HCT116 (cell line): ENCODE data around the gene SARM1.

Source experiments
- CEBPB ChIP-seq: IDR thresholded peaks from 2 replicates; pipeline ENCODE4 v1.6.1; 2012; ENCODE audit warnings: low read depth
- EZH2 ChIP-seq: fragments of 200-600 bp; sonication (generic); IDR thresholded peaks from 2 replicates; pipeline ENCODE4 v1.6.1; 2017; ENCODE audit warnings: antibody characterized with exemption, mixed run types
- EZH2phosphoT487 ChIP-seq: fragments of 200-600 bp; IDR thresholded peaks from 2 replicates; pipeline ENCODE4 v1.6.1; 2018; ENCODE audit warnings: antibody characterized with exemption, borderline replicate concordance
- JUND ChIP-seq: IDR thresholded peaks from 2 replicates; pipeline ENCODE4 v1.6.1; 2012
- RAD21 ChIP-seq: IDR thresholded peaks from 2 replicates; pipeline ENCODE4 v1.6.1; 2012; ENCODE audit warnings: low read depth, mild to moderate bottlenecking
- SIN3A ChIP-seq: IDR thresholded peaks from 2 replicates; pipeline ENCODE4 v1.6.1; 2012; ENCODE audit warnings: low read depth
- SP1 ChIP-seq: IDR thresholded peaks from 2 replicates; pipeline ENCODE4 v1.6.1; 2012; ENCODE audit warnings: low read depth
- SRF ChIP-seq: IDR thresholded peaks from 2 replicates; pipeline ENCODE4 v1.6.1; 2012; ENCODE audit warnings: low read depth
- YY1 ChIP-seq: IDR thresholded peaks from 2 replicates; pipeline ENCODE4 v1.6.1; 2011; ENCODE audit warnings: low read length, low read depth, moderate library complexity, mild to moderate bottlenecking; ENCODE audit not compliant: insufficient replicate concordance; ENCODE audit errors: extremely low read depth
- TF ChIP-seq, protein P1 (sequence below), 3 experiments: fragments of 200-600 bp in 1 of 3; sonication (generic) in 1 of 3; IDR thresholded peaks in 2 of 3; conservative IDR thresholded peaks in 1 of 3; 2 replicates each; pipeline ENCODE4 v1.5.1; 2012 to 2017; ENCODE audit warnings: low read depth in 2 of 3, low read length in 2 of 3, antibody characterized with exemption in 1 of 3, borderline replicate concordance in 1 of 3, control low read depth in 1 of 3, mild to moderate bottlenecking in 1 of 3, mixed read lengths in 1 of 3, mixed run types in 1 of 3, moderate library complexity in 1 of 3; ENCODE audit not compliant: insufficient read depth in 1 of 3
- TF ChIP-seq, protein P2 (sequence below): IDR thresholded peaks from 2 replicates; pipeline ENCODE4 v1.6.1; 2012
- TF ChIP-seq, protein P3 (sequence below): IDR thresholded peaks from 2 replicates; pipeline ENCODE4 v1.6.1; 2012; ENCODE audit warnings: low read depth

DNA sequence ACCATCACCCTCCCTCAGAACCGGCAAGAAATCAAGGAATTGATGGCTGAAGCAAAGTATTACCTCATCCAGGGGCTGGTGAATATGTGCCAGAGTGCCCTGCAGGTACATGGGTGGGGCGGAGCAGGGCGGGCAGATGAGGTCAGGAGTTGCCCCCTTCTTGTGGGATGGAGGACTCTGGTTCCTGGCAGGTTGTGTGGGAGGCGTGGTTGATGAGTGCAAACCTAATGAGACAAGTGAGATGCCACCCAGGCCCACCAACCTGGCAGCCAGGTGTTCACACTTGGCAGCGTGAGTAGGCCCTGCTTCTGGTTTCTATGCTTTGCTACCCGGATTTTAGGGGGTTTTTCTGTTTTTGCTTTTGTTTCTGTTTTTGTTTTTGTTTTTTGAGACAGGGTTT lies 31.1 kb upstream of the SARM1 start:
- TF ChIP-seq, protein P1, sequence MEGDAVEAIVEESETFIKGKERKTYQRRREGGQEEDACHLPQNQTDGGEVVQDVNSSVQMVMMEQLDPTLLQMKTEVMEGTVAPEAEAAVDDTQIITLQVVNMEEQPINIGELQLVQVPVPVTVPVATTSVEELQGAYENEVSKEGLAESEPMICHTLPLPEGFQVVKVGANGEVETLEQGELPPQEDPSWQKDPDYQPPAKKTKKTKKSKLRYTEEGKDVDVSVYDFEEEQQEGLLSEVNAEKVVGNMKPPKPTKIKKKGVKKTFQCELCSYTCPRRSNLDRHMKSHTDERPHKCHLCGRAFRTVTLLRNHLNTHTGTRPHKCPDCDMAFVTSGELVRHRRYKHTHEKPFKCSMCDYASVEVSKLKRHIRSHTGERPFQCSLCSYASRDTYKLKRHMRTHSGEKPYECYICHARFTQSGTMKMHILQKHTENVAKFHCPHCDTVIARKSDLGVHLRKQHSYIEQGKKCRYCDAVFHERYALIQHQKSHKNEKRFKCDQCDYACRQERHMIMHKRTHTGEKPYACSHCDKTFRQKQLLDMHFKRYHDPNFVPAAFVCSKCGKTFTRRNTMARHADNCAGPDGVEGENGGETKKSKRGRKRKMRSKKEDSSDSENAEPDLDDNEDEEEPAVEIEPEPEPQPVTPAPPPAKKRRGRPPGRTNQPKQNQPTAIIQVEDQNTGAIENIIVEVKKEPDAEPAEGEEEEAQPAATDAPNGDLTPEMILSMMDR (IDR thresholded peaks at IDR 0.05 in 2 of 3, conservative IDR thresholded peaks at IDR 0.05 in 1 of 3; ENCODE audit: borderline replicate concordance in 1 of 3, insufficient read depth in 1 of 3, low read depth in 2 of 3, low read length in 2 of 3): no peak
- no peak for TF ChIP-seq SIN3A
- no peak for TF ChIP-seq CEBPB
- TF ChIP-seq, protein P2, sequence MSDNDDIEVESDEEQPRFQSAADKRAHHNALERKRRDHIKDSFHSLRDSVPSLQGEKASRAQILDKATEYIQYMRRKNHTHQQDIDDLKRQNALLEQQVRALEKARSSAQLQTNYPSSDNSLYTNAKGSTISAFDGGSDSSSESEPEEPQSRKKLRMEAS: no peak
- TF ChIP-seq, protein P3, sequence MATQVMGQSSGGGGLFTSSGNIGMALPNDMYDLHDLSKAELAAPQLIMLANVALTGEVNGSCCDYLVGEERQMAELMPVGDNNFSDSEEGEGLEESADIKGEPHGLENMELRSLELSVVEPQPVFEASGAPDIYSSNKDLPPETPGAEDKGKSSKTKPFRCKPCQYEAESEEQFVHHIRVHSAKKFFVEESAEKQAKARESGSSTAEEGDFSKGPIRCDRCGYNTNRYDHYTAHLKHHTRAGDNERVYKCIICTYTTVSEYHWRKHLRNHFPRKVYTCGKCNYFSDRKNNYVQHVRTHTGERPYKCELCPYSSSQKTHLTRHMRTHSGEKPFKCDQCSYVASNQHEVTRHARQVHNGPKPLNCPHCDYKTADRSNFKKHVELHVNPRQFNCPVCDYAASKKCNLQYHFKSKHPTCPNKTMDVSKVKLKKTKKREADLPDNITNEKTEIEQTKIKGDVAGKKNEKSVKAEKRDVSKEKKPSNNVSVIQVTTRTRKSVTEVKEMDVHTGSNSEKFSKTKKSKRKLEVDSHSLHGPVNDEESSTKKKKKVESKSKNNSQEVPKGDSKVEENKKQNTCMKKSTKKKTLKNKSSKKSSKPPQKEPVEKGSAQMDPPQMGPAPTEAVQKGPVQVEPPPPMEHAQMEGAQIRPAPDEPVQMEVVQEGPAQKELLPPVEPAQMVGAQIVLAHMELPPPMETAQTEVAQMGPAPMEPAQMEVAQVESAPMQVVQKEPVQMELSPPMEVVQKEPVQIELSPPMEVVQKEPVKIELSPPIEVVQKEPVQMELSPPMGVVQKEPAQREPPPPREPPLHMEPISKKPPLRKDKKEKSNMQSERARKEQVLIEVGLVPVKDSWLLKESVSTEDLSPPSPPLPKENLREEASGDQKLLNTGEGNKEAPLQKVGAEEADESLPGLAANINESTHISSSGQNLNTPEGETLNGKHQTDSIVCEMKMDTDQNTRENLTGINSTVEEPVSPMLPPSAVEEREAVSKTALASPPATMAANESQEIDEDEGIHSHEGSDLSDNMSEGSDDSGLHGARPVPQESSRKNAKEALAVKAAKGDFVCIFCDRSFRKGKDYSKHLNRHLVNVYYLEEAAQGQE: no peak
- no peak for TF ChIP-seq SP1
- no peak for TF ChIP-seq SRF
- TF ChIP-seq RAD21: no peak
- no peak for TF ChIP-seq YY1
- no peak for TF ChIP-seq EZH2phosphoT487
- no peak for TF ChIP-seq JUND
- TF ChIP-seq EZH2: no peak
